Smooth muscle cell (in vitro differentiated cells): Measurements from ENCODE around the gene PDK1. TPM values are rescaled to one million over a fixed set of nuclear protein-coding genes. Genes with fewer than 3 reads are reported as not detected.

Source experiments
- DNase-seq: peaks from one replicate; lab custom pipeline; 2025; ENCODE audit not compliant: unreplicated experiment; lab: John Stamatoyannopoulos, UW
- H2AFZ ChIP-seq: fragments of 200-600 bp; sonication (generic); 2 replicates; pipeline ENCODE4 v1.6.0; 2016; ENCODE audit warnings: antibody characterized with exemption, low read depth, mild to moderate bottlenecking
- H3F3A ChIP-seq: fragments of 200-600 bp; sonication (generic); 2 replicates; pipeline ENCODE4 v1.6.0; 2017; ENCODE audit warnings: antibody characterized with exemption, low read depth
- H3K27ac ChIP-seq: fragments of 200-600 bp; sonication (generic); 2 replicates; pipeline ENCODE4 v1.5.1; 2016; ENCODE audit warnings: low read depth, mild to moderate bottlenecking
- H3K27me3 ChIP-seq: fragments of 200-600 bp; sonication (generic); 2 replicates; pipeline ENCODE4 v1.6.1; 2016; ENCODE audit warnings: low read depth, mild to moderate bottlenecking
- H3K36me3 ChIP-seq: fragments of 200-600 bp; sonication (generic); 2 replicates; pipeline ENCODE4 v1.5.1; 2016; ENCODE audit warnings: low read depth
- H3K4me1 ChIP-seq: fragments of 200-600 bp; sonication (generic); 2 replicates; pipeline ENCODE4 v1.5.1; 2016; ENCODE audit warnings: low read depth
- H3K4me2 ChIP-seq: fragments of 200-600 bp; sonication (generic); 2 replicates; pipeline ENCODE4 v1.6.0; 2016; ENCODE audit warnings: mild to moderate bottlenecking
- H3K4me3 ChIP-seq: fragments of 200-600 bp; sonication (generic); 2 replicates; pipeline ENCODE4 v1.5.1; 2016; ENCODE audit warnings: mild to moderate bottlenecking
- H3K79me2 ChIP-seq: fragments of 200-600 bp; sonication (generic); 2 replicates; pipeline ENCODE4 v1.6.0; 2016; ENCODE audit warnings: low read depth, mild to moderate bottlenecking
- H3K9ac ChIP-seq: fragments of 200-600 bp; sonication (generic); 2 replicates; pipeline ENCODE4 v1.6.0; 2016; ENCODE audit warnings: low read depth
- H3K9me3 ChIP-seq: fragments of 200-600 bp; sonication (generic); replicated peaks from 2 replicates; pipeline ENCODE4 v1.5.1; 2016; ENCODE audit warnings: low read depth
- H4K20me1 ChIP-seq: fragments of 200-600 bp; sonication (generic); 2 replicates; pipeline ENCODE4 v1.6.0; 2016; ENCODE audit warnings: low read depth
- CTCF ChIP-seq: fragments of 200-600 bp; sonication (generic); IDR thresholded peaks from 2 replicates; pipeline ENCODE4 v1.5.1; 2017; ENCODE audit warnings: borderline replicate concordance, mild to moderate bottlenecking, antibody characterized with exemption; ENCODE audit not compliant: insufficient read depth, poor library complexity, severe bottlenecking
- WGBS: methylation state at CpG from one replicate; pipeline ENCODE4 v1.1.7; 2016; ENCODE audit warnings: low lambda C conversion rate; 5-methylcytosine and 5-hydroxymethylcytosine counted together
- polyA plus RNA-seq: library from polyadenylated mRNA; unstranded; fragments of >200 nt; fragmentation: Nextera tagmentation; extraction: Ambion mirVana; gene quantifications from 2 replicates; pipeline ENCODE4 v1.2.1, GENCODE V29; 2016
- total RNA-seq: library from RNA; depleted of rRNA; stranded (reverse); fragments of >200 nt; gene quantifications from 2 replicates; pipeline ENCODE4 v1.2.3, GENCODE V29; 2014

PDK1 gene
- total and polyA plus RNA-seq, 2 experiments from 2014 or later = 18.0 to 33.9 TPM

DNA sequence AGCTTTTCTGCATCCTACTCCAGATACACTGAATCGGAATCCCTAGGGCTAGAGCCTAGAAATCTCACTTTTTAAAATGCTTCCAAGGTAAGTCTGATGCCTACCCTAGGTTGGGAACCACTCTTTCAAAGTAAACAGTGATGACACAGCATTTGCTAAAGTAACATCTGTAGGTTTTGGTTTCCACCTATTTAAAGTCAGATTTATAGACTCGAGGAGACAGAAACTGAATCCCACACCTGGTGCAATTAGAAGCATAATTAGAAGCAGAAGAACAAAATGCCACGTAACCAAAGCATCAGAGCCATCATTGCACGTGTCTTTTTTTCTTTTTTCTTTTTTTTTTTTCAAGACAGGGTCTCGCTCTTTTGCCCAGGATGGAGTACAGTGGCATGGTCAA, 40.9 kb downstream of the PDK1 start:
- H3K36me3 ChIP-seq = peaks cover 16% of the 10 kb centered on the region
- 93% methylated on average over 5 of the region's 5 CpGs for WGBS

DNA sequence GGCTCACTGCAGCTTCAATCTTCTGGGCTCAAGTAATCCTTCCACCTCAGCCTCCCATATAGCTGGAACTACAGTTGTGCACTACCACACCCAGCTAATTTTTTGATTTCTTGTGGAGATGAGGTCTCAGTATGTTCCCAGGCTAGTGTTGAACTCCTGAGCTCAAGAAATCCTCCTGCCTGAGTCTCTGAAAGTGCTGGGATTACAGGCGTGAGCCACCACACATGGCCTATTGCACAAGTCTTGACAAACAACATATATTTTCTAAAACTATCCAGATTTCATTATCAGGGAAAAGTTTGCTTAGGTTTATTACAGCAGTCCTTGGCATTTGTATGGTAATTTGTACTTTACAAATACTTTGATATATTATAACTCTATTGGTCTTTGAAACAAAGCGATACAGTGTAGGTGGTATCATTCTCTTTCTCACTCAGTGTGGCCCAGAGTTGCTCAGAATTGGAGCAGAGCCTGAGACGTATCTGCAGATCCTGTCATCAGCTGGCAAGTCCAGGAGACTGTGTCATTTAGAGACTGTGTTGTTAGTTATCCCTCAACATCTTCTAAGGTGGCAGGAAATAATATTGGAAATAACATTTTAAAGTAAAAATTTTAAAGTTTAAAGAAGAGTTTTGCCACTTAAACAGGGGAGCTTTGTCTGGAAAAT, 41.4 kb downstream of the PDK1 start:
- no peaks in the 10 kb centered on the region for H3K9me3 ChIP-seq

More for the DNA sequence above, 40.9 kb downstream of the PDK1 start:
- Histone ChIP-seq H3K9me3 (no peaks in the 10 kb centered on the region), H3K9ac (no peak overlapping the region), H4K20me1 (peaks cover 92% of the 10 kb centered on the region), H3K4me3 (no peak overlapping the region), H3K27me3 (no peaks in the 10 kb centered on the region), H3K4me2 (no peak overlapping the region), H2AFZ (no peak overlapping the region), H3F3A (peaks cover 4% of the 10 kb centered on the region), H3K79me2 (no peaks in the 10 kb centered on the region), H3K4me1 (peaks cover 7% of the 10 kb centered on the region), H3K27ac (no peak overlapping the region)
- no peak for DNase-seq
- TF ChIP-seq CTCF = no peak

GRCh38 chr2:172599947-172600346, 44.1 kb downstream of the PDK1 start:
- H3K36me3 ChIP-seq = peaks cover 11% of the 10 kb centered on the region
- no peak overlapping the region for H3K4me3 ChIP-seq
- 93% methylated on average over 1 of the region's 1 CpG for WGBS
- H3K27ac ChIP-seq = no peak overlapping the region
- TF ChIP-seq CTCF = no peak
- no peaks in the 10 kb centered on the region for H3K79me2 ChIP-seq
- H3K4me2 ChIP-seq = peak overlapping the region; percentile 41
- H3K9ac ChIP-seq = no peak overlapping the region
- H2AFZ ChIP-seq = no peak overlapping the region
- peaks cover 7% of the 10 kb centered on the region for H3K4me1 ChIP-seq
- H3F3A ChIP-seq = peaks cover 4% of the 10 kb centered on the region
- no peaks in the 10 kb centered on the region for H3K27me3 ChIP-seq
- no peak for DNase-seq
- H4K20me1 ChIP-seq = peaks cover 83% of the 10 kb centered on the region
- H3K9me3 ChIP-seq = no peaks in the 10 kb centered on the region

More for the DNA sequence above, 41.4 kb downstream of the PDK1 start:
- H3K79me2 ChIP-seq = no peaks in the 10 kb centered on the region
- 67% methylated on average over 3 of the region's 3 CpGs for WGBS
- peaks cover 92% of the 10 kb centered on the region for H4K20me1 ChIP-seq
- H2AFZ ChIP-seq = no peak overlapping the region
- no peak overlapping the region for H3K9ac ChIP-seq
- H3K4me3 ChIP-seq = no peak overlapping the region
- peaks cover 16% of the 10 kb centered on the region for H3K36me3 ChIP-seq
- no peak overlapping the region for H3K4me2 ChIP-seq
- TF ChIP-seq CTCF = no peak
- peaks cover 4% of the 10 kb centered on the region for H3F3A ChIP-seq
- H3K4me1 ChIP-seq = peaks cover 7% of the 10 kb centered on the region
- H3K27me3 ChIP-seq = no peaks in the 10 kb centered on the region
- H3K27ac ChIP-seq = no peak overlapping the region
- no peak for DNase-seq

DNA sequence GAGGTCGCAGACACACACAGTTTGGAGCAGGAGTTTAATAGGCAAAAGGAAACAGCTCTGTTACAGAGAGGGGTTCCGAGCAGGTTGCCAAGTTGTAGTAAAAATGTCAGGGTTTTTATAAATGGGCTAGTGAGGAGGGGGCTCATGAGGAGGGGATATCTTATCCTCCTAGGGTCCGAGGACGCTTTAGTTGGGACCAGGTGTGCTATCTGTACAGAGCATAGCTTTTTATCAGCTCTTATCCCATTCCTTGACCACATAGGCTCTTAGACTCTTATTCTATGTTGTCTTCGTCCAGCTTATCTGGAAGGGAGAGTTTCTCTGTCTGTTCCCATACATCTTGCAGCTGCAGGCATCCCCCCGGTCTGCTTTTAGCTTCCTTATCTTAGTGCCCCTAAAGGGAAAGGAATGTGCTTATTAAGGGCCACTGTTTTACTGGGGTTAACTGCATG, 44.7 kb downstream of the PDK1 start:
- Histone ChIP-seq H3K4me3 (no peak overlapping the region), H3K27ac (no peak overlapping the region), H3K9ac (no peak overlapping the region), H3K4me2 (peak overlapping the region; percentile 41), H4K20me1 (peaks cover 78% of the 10 kb centered on the region), H3K27me3 (no peaks in the 10 kb centered on the region), H3F3A (peaks cover 4% of the 10 kb centered on the region), H2AFZ (no peak overlapping the region), H3K9me3 (no peaks in the 10 kb centered on the region), H3K79me2 (no peaks in the 10 kb centered on the region), H3K36me3 (peaks cover 7% of the 10 kb centered on the region), H3K4me1 (peaks cover 7% of the 10 kb centered on the region)
- no peak for TF ChIP-seq CTCF
- WGBS = 17% methylated on average over 6 of the region's 6 CpGs
- no peak for DNase-seq
